SIG-M5 treated with dmso at 0.1 percent for 504 hours (cell line): ENCODE data around the gene NAB1.

Source experiments
- DNase-seq: peaks from one replicate; lab custom pipeline; 2025; ENCODE audit not compliant: unreplicated experiment; lab: John Stamatoyannopoulos, UW

Gene NAB1

GRCh38 chr2:190668892-190669291 lies 20.0 kb downstream of the NAB1 start:
- DNase-seq, result no peak

GRCh38 chr2:190670182-190670946 lies 21.5 kb downstream of the NAB1 start:
- DNase-seq, result no peak

GRCh38 chr2:190674966-190675650 lies 26.2 kb downstream of the NAB1 start:
- no peak for DNase-seq

- no peak for DNase-seq
Measured at GRCh38 chr2:190677255-190677654, 28.4 kb downstream of the NAB1 start.

GRCh38 chr2:190678444-190679162 lies 29.7 kb downstream of the NAB1 start:
- DNase-seq, result no peak

- no peak for DNase-seq
Measured at GRCh38 chr2:190679391-190679790, 30.5 kb downstream of the NAB1 start.

GRCh38 chr2:190679813-190680591 lies 31.1 kb downstream of the NAB1 start:
- peak; percentile 26 for DNase-seq

GRCh38 chr2:190682168-190682567 lies 33.3 kb downstream of the NAB1 start:
- DNase-seq, result no peak

- no peak for DNase-seq
Measured at GRCh38 chr2:190683802-190684201, 34.9 kb downstream of the NAB1 start.

- no peak for DNase-seq
Measured at GRCh38 chr2:190684931-190685330, 36.0 kb downstream of the NAB1 start.

GRCh38 chr2:190685333-190685732 lies 36.5 kb downstream of the NAB1 start:
- no peak for DNase-seq

GRCh38 chr2:190693533-190694232 lies 44.8 kb downstream of the NAB1 start:
- DNase-seq, result no peak

GRCh38 chr2:190694479-190694878 lies 45.6 kb downstream of the NAB1 start:
- no peak for DNase-seq

GRCh38 chr2:190695739-190696138 lies 46.9 kb downstream of the NAB1 start:
- no peak for DNase-seq

GRCh38 chr2:190696792-190697398 lies 48.0 kb downstream of the NAB1 start:
- no peak for DNase-seq

GRCh38 chr2:190697421-190697820 lies 48.5 kb downstream of the NAB1 start:
- no peak for DNase-seq

- DNase-seq, result no peak
Measured at GRCh38 chr2:190698895-190699294, 50.0 kb downstream of the NAB1 start.

GRCh38 chr2:190701586-190701985 lies 52.7 kb downstream of the NAB1 start:
- no peak for DNase-seq

- no peak for DNase-seq
Measured at GRCh38 chr2:190705280-190705679, 56.4 kb downstream of the NAB1 start.

GRCh38 chr2:190707726-190708125 lies 58.8 kb downstream of the NAB1 start:
- no peak for DNase-seq
